Measurements from ENCODE around the gene TMEM236.

Gene TMEM236

DNA sequence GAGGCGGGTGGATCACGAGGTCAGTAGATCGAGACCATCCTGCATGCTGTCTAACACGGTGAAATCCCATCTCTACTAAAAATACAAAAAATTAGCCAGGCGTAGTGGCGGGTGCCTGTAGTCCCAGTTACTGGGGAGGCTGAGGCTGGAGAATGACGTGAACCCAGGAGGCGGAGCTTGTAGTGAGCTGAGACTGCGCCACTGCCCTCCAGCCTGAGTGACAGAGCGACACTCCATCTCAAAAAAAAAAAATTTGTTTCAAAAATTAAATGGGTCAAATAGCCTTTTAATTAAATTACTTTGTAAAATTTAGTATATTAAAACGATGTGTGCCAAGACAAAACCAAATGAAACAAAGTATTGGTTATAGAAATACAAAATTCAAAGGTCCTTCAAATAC lies 50.3 kb downstream of the TMEM236 start:
- TF ChIP-seq, protein P1, sequence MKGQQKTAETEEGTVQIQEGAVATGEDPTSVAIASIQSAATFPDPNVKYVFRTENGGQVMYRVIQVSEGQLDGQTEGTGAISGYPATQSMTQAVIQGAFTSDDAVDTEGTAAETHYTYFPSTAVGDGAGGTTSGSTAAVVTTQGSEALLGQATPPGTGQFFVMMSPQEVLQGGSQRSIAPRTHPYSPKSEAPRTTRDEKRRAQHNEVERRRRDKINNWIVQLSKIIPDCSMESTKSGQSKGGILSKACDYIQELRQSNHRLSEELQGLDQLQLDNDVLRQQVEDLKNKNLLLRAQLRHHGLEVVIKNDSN (IDR thresholded peaks at IDR 0.05), result no peak
- TF ChIP-seq CREB1 (IDR thresholded peaks at IDR 0.05; ENCODE audit: low read depth) (no peak), CEBPB (IDR thresholded peaks at IDR 0.05) (no peak), YY1 (IDR thresholded peaks at IDR 0.05; ENCODE audit: low read depth) (no peak), FOXM1 (IDR thresholded peaks at IDR 0.05; ENCODE audit: borderline replicate concordance, low read depth) (no peak), TCF12 (IDR thresholded peaks at IDR 0.05; ENCODE audit: low read depth) (no peak), EGR1 (IDR thresholded peaks at IDR 0.05) (no peak), RAD21 (IDR thresholded peaks at IDR 0.05; ENCODE audit: low read depth) (no peak)

DNA sequence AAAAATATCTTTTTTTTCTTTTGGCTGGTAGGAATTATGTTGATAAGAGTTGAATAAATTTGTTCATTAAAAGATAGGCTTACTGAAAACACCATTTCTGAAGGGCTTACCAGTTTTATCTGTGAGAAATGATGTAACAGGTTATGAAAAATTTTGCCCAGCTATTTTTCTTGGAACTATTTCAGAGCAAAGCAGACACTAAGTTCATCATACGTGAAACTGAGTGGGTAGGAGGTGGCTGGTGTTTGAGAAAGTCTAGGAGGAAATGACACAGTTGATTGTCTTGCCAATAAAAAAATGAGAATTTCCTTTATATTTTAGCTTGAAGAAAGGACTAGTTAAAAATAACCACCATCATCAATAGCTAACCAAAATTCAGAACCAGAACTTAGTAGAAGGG lies 51.0 kb downstream of the TMEM236 start:
- TF ChIP-seq, protein P1 (IDR thresholded peaks at IDR 0.05), result no peak
- no peak for TF ChIP-seq TCF12 (IDR thresholded peaks at IDR 0.05; ENCODE audit: low read depth)
- TF ChIP-seq, protein P2, sequence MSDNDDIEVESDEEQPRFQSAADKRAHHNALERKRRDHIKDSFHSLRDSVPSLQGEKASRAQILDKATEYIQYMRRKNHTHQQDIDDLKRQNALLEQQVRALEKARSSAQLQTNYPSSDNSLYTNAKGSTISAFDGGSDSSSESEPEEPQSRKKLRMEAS (IDR thresholded peaks at IDR 0.05), result no peak
- no peak for TF ChIP-seq EGR1 (IDR thresholded peaks at IDR 0.05)
- no peak for TF ChIP-seq ZBTB7A (IDR thresholded peaks at IDR 0.05; ENCODE audit: low read depth)
- TF ChIP-seq TEAD4 (IDR thresholded peaks at IDR 0.05), result no peak
- TF ChIP-seq RAD21 (IDR thresholded peaks at IDR 0.05; ENCODE audit: low read depth), result no peak
- TF ChIP-seq, protein P3, sequence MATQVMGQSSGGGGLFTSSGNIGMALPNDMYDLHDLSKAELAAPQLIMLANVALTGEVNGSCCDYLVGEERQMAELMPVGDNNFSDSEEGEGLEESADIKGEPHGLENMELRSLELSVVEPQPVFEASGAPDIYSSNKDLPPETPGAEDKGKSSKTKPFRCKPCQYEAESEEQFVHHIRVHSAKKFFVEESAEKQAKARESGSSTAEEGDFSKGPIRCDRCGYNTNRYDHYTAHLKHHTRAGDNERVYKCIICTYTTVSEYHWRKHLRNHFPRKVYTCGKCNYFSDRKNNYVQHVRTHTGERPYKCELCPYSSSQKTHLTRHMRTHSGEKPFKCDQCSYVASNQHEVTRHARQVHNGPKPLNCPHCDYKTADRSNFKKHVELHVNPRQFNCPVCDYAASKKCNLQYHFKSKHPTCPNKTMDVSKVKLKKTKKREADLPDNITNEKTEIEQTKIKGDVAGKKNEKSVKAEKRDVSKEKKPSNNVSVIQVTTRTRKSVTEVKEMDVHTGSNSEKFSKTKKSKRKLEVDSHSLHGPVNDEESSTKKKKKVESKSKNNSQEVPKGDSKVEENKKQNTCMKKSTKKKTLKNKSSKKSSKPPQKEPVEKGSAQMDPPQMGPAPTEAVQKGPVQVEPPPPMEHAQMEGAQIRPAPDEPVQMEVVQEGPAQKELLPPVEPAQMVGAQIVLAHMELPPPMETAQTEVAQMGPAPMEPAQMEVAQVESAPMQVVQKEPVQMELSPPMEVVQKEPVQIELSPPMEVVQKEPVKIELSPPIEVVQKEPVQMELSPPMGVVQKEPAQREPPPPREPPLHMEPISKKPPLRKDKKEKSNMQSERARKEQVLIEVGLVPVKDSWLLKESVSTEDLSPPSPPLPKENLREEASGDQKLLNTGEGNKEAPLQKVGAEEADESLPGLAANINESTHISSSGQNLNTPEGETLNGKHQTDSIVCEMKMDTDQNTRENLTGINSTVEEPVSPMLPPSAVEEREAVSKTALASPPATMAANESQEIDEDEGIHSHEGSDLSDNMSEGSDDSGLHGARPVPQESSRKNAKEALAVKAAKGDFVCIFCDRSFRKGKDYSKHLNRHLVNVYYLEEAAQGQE (IDR thresholded peaks at IDR 0.05; ENCODE audit: low read depth), result no peak
- TF ChIP-seq EP300 (IDR thresholded peaks at IDR 0.05; ENCODE audit: borderline replicate concordance), result no peak
- no peak for TF ChIP-seq FOXM1 (IDR thresholded peaks at IDR 0.05; ENCODE audit: borderline replicate concordance, low read depth)
- TF ChIP-seq NFIC (IDR thresholded peaks at IDR 0.05), result no peak
- no peak for TF ChIP-seq TAF1 (IDR thresholded peaks at IDR 0.05; ENCODE audit: low read depth)
- TF ChIP-seq YY1 (IDR thresholded peaks at IDR 0.05; ENCODE audit: low read depth), result no peak

DNA sequence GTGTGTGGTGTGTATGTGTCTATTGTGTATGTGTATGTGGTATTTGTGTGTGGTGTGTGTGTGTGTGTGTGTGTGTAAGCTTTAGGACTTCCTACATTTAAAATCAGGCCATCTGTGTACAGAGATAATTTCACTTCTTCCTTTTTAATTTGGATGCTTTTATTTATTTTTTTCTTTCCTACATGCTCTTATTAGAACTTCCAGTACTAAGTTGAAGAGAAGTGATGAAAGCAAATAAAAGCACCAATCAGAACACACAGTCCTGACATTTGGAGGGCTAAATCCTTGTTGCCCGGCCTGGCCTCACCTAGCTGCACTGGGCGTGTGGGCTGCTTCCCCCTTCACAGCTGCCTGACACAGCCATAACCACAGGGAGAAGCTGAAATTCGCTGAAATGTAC lies 53.3 kb downstream of the TMEM236 start:
- no peak for TF ChIP-seq TEAD4 (IDR thresholded peaks at IDR 0.05)
- TF ChIP-seq, protein P3 (IDR thresholded peaks at IDR 0.05; ENCODE audit: low read depth), result no peak

DNA sequence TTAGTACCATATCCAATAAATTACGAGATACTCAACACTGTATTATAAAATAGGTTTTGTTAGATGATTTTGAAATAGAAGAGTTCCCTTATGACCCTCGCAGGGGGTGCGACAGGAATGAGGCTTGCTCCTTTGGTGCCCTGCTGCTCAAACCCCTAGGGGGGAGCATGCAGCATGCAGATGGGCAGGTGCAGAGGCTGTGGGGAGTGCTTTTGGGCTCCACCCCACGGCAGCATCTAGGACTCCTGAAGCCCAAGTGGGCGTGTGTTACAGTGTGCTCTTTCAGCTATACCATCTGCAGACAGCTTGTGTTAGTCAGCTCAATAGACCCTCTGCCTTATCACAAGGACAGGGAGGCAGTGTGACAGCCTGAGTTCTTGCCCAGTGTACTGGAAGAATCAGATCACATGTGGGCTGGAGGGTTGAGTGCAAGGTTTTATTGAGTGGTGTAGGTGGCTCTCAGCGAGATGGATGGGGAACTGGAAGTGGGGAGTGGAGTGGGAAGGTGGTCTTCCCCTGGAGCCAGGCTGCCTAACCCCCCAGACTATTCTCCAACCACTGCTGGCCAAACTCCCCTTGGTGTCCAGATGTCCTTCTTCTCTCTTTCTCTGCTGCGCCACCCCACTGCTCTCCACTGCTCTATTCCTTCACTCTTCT lies 54.0 kb downstream of the TMEM236 start:
- TF ChIP-seq TAF1 (IDR thresholded peaks at IDR 0.05; ENCODE audit: low read depth), result no peak
- no peak for TF ChIP-seq YY1 (IDR thresholded peaks at IDR 0.05; ENCODE audit: low read depth)
- TF ChIP-seq CEBPB (IDR thresholded peaks at IDR 0.05), result no peak
- TF ChIP-seq, protein P2 (IDR thresholded peaks at IDR 0.05), result no peak
- no peak for TF ChIP-seq FOXM1 (IDR thresholded peaks at IDR 0.05; ENCODE audit: borderline replicate concordance, low read depth)
- TF ChIP-seq EP300 (IDR thresholded peaks at IDR 0.05; ENCODE audit: borderline replicate concordance), result no peak
- no peak for TF ChIP-seq NFIC (IDR thresholded peaks at IDR 0.05)
- TF ChIP-seq, protein P3 (IDR thresholded peaks at IDR 0.05; ENCODE audit: low read depth), result no peak
- TF ChIP-seq TEAD4 (IDR thresholded peaks at IDR 0.05), result no peak

Measured in Ishikawa (cell line).